Activated CD4-positive, CD25-positive, alpha-beta regulatory T cell treated with anti-CD3 and anti-CD28 coated beads, Interleukin-2, amount 50 U/mL, for 16 hours (primary cell): Measurements from ENCODE around the gene PPP1CA.

Experiments
- DNase-seq: peaks from one replicate; pipeline ENCODE4 v3.0.0-alpha.2; 2020; ENCODE audit warnings: low read depth, low spot score

The PPP1CA gene

DNA sequence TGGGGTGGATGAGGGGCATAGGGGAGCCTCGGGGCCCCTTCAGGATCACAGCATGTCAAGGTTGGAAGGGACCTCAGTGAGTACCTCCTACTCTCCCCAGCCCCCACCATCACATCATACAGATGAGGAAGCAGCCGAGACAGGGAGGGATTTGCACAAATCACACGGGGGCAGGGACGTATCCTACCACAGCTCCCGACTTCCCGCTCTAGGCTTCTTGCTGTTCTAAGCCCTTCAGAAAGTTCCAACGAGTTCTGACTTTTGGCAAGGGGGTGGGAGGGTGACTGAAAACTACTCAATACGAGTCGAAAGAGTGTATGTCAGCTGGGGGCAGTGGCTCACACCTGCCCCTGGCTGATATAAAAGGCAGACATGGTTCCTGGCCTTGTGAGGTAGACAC lies 14.6 kb downstream of the PPP1CA start:
- no peak for DNase-seq

DNA sequence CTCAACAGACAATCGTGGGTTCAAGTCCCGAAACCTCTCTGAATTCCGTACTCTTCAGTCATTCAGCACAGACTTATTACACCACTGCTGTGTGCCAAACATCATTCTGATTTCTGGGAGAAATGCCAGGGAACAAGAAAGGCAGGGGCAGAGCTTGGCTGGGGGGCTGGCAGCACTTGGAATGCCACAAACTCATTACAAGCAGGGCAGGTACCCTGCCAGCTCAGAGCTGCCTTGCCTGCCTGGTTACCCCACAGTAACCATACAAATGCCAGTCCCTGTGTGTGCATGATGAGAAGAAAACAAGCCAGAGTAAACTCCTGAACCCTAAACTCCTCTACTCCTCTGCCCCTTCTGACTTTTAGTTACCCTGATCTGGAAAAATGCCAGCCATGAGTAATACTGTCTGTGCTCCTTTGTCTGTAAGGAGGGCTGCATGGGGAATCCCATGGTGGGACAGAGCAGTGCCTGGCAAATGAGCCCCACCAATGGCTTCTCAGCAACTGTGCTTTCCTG lies 16.7 kb downstream of the PPP1CA start:
- no peak for DNase-seq

DNA sequence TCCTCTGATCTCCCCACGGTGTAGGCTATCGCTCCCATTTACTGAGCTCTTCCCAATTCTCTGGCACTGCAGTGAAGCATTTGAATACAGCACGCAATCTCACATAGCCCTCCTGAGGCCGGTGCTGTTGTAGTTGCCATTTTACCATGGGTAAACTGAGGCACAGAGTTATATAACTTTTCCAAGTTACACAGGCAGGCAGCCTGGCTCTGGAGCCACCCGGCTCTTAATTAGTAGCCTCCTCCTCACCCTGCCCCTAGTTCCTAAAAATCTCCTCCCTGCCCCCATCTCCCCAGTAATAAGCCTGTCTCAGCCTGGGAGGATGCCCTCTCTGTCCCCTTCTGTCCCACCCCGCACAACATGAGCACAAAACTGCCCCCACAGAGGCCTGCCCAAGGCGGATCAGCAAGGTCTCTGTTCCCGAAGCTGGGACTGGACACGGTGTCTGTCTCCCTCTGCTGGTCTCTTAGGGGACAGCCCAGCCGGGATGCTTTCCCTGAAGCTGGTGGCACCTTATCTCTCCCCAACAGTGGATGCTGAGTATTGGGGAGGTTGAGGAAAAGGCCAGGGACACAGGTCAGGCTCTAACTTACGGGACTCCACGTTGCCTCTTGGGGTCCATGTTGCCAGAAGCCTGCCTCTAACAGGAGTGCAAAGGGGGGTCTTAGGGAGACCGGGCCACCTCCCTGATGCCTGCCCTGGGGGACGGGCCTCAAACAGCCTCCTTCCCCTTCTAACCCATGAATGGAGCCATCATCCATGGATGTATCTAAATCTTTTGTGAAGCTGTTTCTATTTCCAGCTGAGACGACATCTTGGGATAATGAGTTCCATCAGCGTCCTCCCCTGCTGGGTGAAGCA lies 19.2 kb downstream of the PPP1CA start:
- DNase-seq: peak; percentile 70

DNA sequence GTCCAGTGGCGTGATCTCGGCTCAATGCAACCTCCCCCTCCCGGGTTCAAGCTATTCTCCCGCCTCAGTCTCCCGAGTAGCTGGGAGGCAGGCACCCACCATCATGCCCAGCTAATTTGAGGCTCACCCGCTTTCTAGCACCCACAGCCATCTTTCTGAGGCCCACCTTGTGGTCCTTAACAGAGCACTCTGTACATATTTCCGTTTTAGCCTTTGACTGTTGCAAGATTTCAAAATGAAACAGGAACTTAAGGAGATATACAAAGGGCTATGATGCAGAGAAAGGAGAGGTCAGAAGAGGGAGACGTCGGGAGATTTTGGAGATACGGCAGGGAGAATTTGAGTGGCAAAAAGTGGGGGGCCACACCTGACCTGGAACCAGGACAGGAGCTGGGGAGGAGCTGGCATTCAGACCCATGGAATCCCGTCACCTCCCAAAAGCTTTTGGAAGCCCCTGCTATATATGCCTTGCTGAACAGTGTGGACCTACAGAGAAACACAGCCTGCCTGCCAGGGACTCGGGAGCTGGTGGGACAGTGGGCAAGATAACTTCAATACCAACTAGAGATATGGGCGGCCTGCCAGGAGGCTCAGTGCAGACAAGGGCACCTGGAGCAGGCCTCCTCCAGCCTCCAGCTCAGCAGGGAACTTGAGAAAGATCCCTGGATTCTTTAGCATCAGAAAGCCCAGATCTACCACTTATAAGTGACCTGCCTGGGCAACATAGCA lies 20.2 kb downstream of the PPP1CA start:
- DNase-seq: no peak

DNA sequence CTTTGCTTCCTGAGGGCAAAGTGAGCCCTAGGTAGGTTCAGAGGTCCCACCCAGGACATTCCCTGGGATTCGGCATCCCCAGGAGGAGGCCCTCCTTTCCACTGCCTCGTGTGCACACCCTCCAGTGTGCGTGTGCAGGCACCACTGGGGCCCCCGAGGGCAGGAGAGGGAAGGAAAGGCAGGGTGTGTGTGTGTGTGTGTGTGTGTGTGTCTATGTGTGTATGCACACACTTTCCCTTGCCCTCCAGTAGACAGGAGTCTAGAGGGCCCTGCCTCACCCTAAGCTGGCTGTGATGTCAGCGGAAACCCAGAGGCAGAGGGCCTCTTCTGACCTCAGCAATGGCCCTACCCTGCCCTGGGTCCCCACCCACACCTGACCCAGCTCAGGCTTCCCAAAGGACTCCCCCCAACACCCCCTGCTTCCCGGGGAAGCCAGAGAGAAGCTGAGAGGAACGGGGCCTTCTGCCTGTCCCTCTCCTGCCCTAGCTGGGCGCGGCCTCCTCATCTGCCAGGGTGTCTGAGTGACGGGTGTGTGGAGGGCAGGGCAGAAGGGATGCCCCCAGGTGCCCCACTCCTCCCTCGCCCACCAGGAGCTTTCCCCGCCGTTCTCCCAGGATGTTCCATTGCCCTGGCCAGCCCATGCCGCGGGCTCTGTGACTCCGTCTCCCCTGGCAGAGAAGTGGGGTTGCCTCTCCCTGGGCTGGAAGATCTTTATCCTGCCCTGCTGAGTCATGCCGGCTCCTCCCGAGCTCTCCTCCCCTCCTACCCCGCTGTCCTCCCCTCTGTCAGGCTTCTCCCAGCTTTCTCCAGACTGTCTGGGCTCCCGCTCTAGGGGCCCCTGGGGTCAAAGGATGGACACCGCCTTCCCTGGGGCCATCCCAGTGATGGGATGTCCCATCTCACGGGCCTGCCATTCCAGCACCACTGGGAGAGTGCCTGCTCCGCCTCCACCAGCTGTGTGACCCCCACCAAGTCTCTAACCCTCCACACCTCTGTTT lies 22.3 kb downstream of the PPP1CA start:
- DNase-seq: no peak

DNA sequence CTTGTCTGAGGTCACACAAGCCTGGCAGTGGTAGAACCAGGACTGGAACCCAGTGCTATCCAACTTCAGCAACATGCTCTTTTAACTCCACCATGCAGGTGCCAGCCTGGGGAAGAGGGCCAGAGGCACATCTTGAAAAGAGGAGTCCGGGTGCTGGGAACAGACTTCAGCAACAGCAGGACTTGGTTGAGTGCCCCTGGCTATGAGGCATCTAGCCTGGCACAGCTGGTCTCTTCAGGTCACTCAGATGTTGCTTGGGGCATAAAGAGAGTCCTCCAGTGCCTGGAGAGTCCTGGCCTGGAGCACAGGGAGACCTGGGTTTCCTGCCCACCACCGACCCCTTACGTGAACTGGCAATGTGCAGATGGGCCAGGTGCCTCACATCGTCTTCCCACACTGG lies 23.1 kb downstream of the PPP1CA start:
- no peak for DNase-seq

DNA sequence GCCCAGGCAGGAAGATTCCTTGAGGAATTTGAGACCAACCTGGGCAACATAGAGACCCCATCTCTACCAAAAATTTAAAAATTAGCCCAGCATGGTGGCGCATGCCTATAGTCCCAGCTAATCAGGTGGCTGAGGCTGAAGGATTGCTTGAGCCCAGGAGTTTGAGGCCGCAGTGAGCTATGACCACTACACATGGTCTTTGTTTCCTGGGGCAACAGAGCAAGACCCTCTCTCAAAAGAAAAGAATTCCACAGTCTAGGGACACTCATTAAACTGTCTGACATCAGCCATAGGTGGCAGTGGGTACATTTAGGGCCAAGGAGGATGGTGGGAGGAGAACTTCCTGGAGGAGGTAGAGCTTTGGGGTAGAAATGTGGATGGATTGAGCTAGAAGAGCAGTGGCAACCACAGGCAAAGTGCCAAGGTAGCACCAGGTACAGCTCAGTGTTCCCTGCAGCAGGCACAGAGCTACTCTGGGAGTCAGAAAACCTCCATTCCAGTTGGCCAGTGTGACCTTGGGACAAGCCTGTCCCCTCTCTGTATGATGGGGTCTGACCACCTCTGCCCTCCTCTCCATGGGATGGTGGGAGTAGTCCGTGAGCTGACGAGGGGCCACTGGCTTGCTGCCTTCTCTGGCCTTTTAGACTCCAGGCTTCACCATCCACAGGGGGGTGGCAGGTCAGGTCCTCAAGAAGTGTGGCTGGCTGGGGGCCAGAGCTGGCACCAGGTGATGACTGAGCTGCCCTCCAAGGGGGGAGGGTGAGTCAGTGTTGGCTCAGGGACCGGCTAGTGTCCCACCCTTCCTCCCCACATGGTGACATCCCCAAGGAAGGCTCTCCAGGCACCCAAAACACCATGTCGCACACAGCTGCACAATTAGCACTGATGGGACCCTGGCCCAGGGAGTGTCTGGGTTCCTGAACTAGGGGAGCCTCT lies 24.5 kb downstream of the PPP1CA start:
- no peak for DNase-seq

DNA sequence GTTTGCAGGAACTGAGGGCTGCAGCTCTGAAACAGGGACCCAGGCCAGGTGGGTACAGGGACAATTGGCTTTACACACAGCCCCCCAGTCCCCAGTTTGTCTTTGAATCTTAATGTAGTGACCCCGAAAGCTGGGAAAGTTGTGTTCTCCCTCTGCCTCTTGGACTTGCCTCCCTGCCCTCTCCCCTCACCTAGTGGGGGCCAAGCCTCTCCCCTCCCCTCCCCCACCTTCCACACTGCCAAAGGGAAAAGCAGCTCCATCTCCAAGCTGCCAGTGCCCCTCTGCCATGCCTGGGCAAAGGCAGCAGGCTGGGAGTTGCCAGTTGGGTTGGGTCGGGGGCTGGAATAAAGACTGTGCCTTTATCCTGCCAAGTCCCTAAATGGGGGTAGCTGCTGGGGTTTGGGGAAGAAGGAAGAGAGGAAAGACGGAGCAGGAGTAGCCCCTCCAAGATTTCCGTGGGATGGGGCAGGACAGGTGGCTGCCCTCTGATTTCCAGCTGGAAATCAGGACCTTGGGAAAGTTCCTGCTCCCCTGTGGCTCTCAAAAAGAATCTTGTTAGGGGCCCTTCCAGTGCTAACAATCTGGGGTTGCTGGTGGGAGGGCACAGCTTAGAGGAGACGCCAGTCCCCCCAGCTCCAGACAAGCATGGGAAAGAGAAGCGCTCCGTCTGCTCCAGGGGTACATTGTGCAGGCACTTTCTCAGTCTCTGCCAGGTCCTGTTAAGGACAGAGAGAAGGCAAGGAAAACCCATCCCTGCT lies 25.4 kb downstream of the PPP1CA start:
- DNase-seq: no peak

DNA sequence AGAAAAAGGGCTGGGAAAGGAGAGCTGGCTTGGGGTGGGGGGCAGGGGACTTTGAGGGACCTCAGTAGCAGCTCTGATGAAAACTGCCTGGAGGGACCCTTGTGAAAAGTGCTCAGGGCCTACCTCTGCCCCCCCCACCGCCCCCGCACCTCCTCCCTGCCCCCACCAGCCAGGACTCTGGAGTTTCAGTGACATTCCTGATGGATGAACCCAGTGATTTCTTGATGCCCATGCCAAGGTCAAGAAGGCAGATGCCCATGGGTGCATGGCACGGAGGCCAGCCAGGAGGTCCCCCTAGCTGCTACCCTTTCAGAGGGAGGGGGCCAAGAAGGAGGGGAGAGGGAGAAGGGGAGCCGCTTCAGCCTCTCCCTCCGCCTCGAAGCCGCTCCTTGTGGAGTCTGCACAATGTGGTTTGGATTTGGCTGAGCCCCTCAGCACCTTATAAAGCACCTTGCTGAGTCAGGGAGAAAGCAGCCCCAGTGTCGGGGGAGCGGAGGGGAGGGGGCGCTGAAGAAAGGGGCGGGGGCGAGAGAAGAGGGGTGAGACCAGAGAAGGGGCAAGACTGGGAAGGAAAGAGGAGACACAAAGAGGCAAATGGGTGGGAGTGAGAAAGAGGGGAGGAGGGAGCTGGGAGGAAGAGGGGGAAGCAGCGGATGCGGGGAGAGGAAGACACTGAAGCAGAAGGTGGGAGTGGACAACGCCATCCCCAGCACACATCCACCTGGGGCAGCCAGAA lies 26.2 kb downstream of the PPP1CA start:
- DNase-seq: no peak

DNA sequence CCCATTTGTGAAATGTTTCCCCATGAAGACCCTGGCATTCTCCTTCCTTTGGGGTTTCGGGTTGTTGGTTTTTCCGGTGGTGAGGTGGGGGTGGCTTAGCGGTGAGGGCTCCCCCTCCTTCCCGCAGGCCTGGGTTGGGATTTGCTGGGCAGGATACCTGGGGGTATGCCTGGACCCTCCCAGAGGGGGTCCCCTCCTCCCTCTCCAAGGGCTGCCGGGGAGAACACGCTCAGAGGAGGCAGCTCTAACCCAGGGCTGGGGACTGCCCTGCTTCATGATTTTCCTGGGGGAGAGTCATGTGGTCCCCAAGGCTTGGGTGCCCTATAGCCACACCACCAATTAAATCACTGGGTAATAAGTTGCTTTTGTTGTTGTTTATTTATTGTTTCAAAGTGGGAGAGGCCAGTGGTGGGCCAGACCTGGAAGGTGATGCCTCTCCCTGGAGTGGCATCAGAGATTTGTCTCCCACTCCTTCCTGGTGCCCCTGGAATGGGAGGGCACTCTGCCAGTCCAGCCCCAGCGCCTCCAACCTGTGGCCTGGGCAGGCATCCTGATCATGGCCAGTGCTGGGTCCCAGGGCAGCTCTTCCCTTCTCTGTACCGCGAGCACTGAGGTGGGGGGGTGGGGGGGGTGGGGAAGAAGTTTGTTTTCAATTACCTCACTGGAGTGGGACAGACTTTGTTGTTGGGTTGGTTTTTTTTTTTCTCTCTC lies 26.9 kb downstream of the PPP1CA start:
- no peak for DNase-seq

DNA sequence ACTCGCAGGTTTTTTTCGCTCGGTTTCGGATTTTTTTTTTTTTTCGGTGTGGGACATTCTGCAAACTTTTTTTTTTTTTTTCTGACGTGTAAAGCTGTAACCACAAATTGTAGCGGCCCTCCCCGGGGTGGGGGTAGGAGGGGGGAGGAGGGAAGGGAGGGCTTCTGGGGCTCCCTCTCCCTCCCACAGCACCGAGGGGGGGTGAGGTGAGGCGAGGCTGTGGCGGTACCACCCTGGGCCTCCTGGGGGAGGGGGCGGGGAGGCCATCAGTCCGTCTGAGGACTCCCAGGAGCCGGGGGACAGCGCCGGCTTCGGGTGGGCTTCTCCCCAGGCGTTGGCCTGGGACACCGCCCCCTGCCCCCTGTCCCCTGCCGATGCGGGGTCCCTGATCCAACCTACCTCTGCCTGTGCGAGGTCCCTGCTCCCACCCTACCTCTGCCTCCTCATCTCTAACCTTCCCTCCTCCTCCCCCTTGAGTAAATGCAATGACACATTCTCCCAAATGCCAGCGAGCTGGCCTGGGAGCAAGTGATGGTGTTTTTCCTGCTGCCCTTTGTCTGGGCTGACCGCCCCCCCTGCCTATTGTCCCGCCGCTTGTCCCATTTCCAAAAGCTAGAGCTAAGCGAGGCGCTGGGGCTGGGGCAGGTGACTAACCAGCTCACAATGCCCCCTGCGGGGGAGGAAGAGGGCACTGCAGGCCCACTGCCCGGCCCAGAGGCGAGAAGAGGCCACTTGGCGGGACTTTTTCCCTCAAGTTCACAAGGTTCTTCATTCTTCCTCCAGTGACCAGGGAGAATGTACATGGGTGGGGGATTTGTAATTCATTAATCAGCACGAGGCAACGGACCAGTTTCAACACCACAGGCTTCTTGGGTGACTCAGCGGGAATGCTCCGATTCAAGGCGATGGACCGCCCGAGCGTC lies 27.7 kb downstream of the PPP1CA start:
- peak; percentile 48 for DNase-seq

DNA sequence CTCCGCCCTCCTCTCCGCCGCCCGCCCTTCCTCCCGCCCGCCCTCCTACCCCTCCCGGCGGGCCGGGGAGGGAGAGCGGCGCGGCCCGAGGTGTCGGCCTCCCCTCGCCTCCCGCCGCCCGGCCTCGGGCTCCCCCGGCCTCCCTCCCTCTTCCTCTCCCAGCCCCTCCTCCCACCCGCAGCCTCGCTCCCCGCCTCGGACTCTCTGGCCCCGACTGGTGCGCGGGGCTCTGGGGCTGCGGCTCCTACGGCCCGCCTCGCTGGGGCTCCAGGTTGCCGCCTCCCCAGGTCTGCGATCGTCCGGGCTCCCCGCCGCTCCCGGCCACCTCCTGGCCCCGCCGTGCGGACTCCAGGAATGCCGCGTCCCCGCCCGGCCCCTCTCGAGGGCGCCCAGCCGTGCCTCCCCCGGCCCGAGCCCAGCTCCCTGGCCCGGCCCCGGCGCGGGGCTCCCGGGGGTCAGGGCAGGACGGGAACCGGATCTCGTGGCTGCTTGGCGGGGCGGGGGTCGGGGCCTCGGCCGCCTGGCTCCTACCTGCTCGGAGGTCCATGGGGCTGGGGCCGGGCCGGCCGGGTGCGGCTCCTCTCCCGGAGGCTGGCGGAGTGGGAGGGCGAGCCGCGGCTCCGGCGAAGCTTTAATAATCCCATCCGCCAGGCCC lies 28.5 kb downstream of the PPP1CA start, which contains the start of gene CLCF1:
TSS of gene CLCF1 (minus strand) at position 606 of the 655 bp plus-strand sequence. CDS start at position 547, 59 bp downstream.
- DNase-seq: no peak

DNA sequence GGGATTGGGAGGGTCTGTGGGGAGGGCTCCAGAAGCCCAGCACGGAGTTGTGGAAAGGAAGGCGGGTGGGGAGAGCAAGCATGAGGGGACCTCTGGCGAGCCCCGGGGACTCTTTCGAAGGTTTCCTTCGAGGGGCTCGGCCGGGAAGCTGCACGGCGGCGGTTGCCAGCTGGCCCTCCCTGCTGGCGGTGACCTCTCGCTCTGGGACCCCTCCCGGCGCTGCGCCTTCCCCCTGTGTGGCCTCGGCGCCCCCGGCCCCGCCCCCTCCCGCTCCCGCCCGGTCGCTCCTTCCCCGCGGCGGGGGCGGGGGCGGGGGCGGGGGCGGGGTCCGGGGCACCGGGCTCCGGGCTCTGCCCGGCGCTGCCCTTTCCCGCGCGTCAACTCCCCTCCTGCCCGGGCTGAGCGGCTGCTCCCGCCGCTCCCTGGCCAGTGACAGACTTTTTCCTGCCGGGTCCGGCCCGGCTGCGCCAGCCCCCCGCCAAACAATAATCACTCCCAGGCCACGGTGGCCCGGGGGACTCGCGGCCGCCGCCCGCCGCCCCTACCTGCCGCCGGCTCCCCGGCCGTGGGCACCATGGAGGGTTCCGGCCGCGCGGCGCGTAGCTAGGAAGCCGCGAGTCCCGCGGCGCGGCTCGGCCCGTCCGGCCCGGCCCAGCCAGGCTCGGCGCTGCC lies 29.2 kb downstream of the PPP1CA start:
- DNase-seq: no peak

DNA sequence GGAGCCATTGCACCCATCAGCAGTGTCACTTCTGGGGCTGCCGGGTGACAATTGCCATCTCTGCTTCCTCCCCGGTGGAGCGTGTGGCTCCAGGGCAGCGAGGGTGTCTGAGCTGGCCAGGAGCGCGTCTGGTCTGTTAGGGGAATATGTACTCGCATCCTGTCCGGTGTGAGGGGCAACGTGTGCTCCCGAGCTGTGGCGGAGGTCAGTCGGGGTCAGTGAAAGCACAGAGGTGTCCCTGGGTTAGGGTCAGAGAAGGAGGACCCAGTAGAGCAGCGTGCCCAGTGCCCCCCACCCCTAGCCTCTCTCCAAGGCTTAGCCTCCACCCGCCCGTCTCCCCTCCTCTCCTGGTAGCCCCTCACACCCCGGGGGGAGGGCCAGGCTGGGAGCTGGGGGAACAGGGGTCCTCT lies 29.7 kb downstream of the PPP1CA start:
- DNase-seq: no peak

DNA sequence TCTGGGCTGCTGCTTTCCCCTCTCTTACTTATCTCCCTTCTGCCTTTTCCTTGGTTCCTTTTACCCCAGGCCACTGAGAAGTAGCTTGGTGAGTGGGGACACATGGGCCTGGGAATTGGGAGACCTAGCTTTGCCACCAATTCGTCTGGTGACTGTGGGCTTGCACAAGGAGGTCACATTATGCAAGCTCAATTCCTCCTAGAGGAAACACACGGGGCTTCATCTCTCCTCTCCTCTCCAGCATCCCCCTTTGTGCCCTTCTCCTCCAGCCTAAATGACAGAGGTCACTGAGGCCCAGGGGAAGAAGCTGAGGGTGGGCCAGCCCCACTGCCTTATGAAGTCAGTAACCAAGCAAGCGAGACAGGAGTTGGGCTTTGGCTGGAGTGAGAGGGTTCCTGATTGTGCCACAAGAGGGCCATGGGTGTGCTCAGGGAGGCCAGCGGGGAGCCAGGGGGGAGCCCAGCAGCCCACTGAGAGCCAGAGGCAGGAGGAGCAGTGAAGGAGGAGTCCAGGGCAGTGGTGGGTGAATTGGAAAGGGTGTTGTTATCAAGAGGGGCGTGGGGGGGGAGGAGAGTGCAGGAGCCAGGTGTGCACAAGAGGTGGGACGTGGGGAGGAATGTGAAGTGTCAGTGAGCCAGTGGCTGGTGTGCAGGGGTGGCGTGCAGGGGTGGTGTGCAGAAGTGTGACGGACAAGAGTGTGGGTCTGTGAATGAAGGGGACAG lies 30.3 kb downstream of the PPP1CA start:
- no peak for DNase-seq
